Skeletal muscle cell (primary cell): ENCODE results near the gene USP51.
A peak's percentile ranks its signal among the peaks of the same experiment; 100 is the strongest.
"Not testable (repeated sequence)": the region's sequence is repeated elsewhere in the genome, so short reads cannot be mapped to it uniquely, and the experiment has no call there.

Experiments
- DNase-seq: peaks from one replicate; pipeline ENCODE4 v3.0.0-alpha.2; 2010; ENCODE audit warnings: low read depth
- H3K4me3 ChIP-seq: 2 replicates; pipeline ENCODE4 v1.5.1; 2011; ENCODE audit warnings: low read depth, mild to moderate bottlenecking, control low read depth, low read length, moderate library complexity

Gene USP51

GRCh38 chrX:55479956-55480355 lies 9.7 kb downstream of the USP51 start:
- not testable (repeated sequence) for DNase-seq

GRCh38 chrX:55465791-55466190 lies 23.9 kb downstream of the USP51 start:
- not testable (repeated sequence) for DNase-seq, H3K4me3 ChIP-seq

More at GRCh38 chrX:55479956-55480355, 9.7 kb downstream of the USP51 start:
- not testable (repeated sequence) for H3K4me3 ChIP-seq

GRCh38 chrX:55465108-55465507 lies 24.5 kb downstream of the USP51 start:
- DNase-seq, H3K4me3 ChIP-seq: not testable (repeated sequence)

GRCh38 chrX:55464050-55464449 lies 25.6 kb downstream of the USP51 start:
- not testable (repeated sequence) for H3K4me3 ChIP-seq, DNase-seq

- DNase-seq, result not testable (repeated sequence)
Measured at GRCh38 chrX:55459926-55460325, 29.7 kb downstream of the USP51 start.

GRCh38 chrX:55459426-55459825 lies 30.2 kb downstream of the USP51 start:
- H3K4me3 ChIP-seq, DNase-seq: not testable (repeated sequence)

More at GRCh38 chrX:55459926-55460325, 29.7 kb downstream of the USP51 start:
- not testable (repeated sequence) for H3K4me3 ChIP-seq

- H3K4me3 ChIP-seq, DNase-seq: not testable (repeated sequence)
Measured at GRCh38 chrX:55455708-55456107, 33.9 kb downstream of the USP51 start.

GRCh38 chrX:55452833-55453124 lies 36.9 kb downstream of the USP51 start:
- peak overlapping the region; percentile 75 for H3K4me3 ChIP-seq
- DNase-seq, result no peak

GRCh38 chrX:55451990-55452832 lies 37.4 kb downstream of the USP51 start, which contains the start of gene MAGEH1:
MAGEH1 (plus strand) TSS chrX:55452127; CDS start chrX:55452375, 248 bp downstream.
- H3K4me3 ChIP-seq, result peak within 1 kb of the TSS; percentile 75
- peak; percentile 53 for DNase-seq

GRCh38 chrX:55451626-55451989 lies 38.0 kb downstream of the USP51 start:
- DNase-seq, result no peak
- peak overlapping the region; percentile 75 for H3K4me3 ChIP-seq

GRCh38 chrX:55451141-55451540 lies 38.5 kb downstream of the USP51 start:
- DNase-seq, result no peak
- peak overlapping the region; percentile 75 for H3K4me3 ChIP-seq

GRCh38 chrX:55450259-55450658 lies 39.4 kb downstream of the USP51 start:
- no peak overlapping the region for H3K4me3 ChIP-seq
- peak; percentile 2 for DNase-seq

- not testable (repeated sequence) for DNase-seq, H3K4me3 ChIP-seq
Measured at GRCh38 chrX:55443468-55443867, 46.2 kb downstream of the USP51 start.
